Fibroblast of skin of scalp (primary cell): ENCODE measurements around the gene KCNJ3.

Source experiments
- DNase-seq: peaks from one replicate; pipeline ENCODE4 v3.0.0-alpha.2; 2013

KCNJ3 gene

GRCh38 chr2:154707994-154708575 lies 9.6 kb downstream of the KCNJ3 start:
- DNase-seq, result no peak

- DNase-seq, result no peak
These were observed 10.7 kb downstream of the KCNJ3 start for GRCh38 chr2:154709215-154709614.

- DNase-seq, result no peak
These were observed 11.6 kb downstream of the KCNJ3 start for GRCh38 chr2:154710078-154710477.

GRCh38 chr2:154710685-154711084 lies 12.2 kb downstream of the KCNJ3 start:
- no peak for DNase-seq

GRCh38 chr2:154713675-154714074 lies 15.2 kb downstream of the KCNJ3 start:
- DNase-seq, result no peak

GRCh38 chr2:154720651-154721050 lies 22.2 kb downstream of the KCNJ3 start:
- DNase-seq, result peak; percentile 8

GRCh38 chr2:154724194-154724797 lies 25.8 kb downstream of the KCNJ3 start:
- no peak for DNase-seq

GRCh38 chr2:154740361-154740760 lies 41.9 kb downstream of the KCNJ3 start:
- DNase-seq, result no peak

- DNase-seq, result no peak
These were observed 60.4 kb downstream of the KCNJ3 start for GRCh38 chr2:154758871-154759270.

GRCh38 chr2:154762638-154763037 lies 64.1 kb downstream of the KCNJ3 start:
- DNase-seq, result no peak

- no peak for DNase-seq
These were observed 73.3 kb downstream of the KCNJ3 start for GRCh38 chr2:154771664-154772284.

- DNase-seq, result no peak
These were observed 78.3 kb downstream of the KCNJ3 start for GRCh38 chr2:154776825-154777224.

- DNase-seq, result no peak
These were observed 95.9 kb downstream of the KCNJ3 start for GRCh38 chr2:154794406-154794805.

GRCh38 chr2:154795651-154796050 lies 97.2 kb downstream of the KCNJ3 start:
- no peak for DNase-seq

GRCh38 chr2:154804451-154804850 lies 106.0 kb downstream of the KCNJ3 start:
- DNase-seq, result no peak

- no peak for DNase-seq
These were observed 115.1 kb downstream of the KCNJ3 start for GRCh38 chr2:154813636-154814035.

GRCh38 chr2:154814856-154815255 lies 116.4 kb downstream of the KCNJ3 start:
- no peak for DNase-seq

GRCh38 chr2:154825358-154825757 lies 126.9 kb downstream of the KCNJ3 start:
- no peak for DNase-seq

- DNase-seq, result no peak
These were observed 128.3 kb downstream of the KCNJ3 start for GRCh38 chr2:154826827-154827226.

- DNase-seq, result no peak
These were observed 128.8 kb downstream of the KCNJ3 start for GRCh38 chr2:154827286-154827685.

GRCh38 chr2:154832711-154833110 lies 134.2 kb downstream of the KCNJ3 start:
- DNase-seq, result no peak

GRCh38 chr2:154836632-154837031 lies 138.1 kb downstream of the KCNJ3 start:
- DNase-seq, result no peak

GRCh38 chr2:154837035-154837434 lies 138.5 kb downstream of the KCNJ3 start:
- DNase-seq, result no peak

GRCh38 chr2:154844513-154844912 lies 146.0 kb downstream of the KCNJ3 start:
- no peak for DNase-seq
